GM23248 (cell line): Measurements from ENCODE around the gene WBP4. TPM values are rescaled to one million over a fixed set of nuclear protein-coding genes. Genes with fewer than 3 reads are reported as not detected.
"Not testable (repeated sequence)": the region's sequence is repeated elsewhere in the genome, so short reads cannot be mapped to it uniquely, and the experiment has no call there.

Experiments used
- DNase-seq: peaks from one replicate; pipeline ENCODE4 v3.0.0-alpha.2; 2015
- H2AFZ ChIP-seq: fragments of 200-600 bp; sonication (generic); 2 replicates; pipeline ENCODE4 v1.6.1; 2016; ENCODE audit warnings: antibody characterized with exemption
- H3F3A ChIP-seq: fragments of 200-600 bp; sonication (generic); 2 replicates; pipeline ENCODE4 v1.6.1; 2016; ENCODE audit warnings: mild to moderate bottlenecking, antibody characterized with exemption, mixed run types; ENCODE audit not compliant: insufficient read depth
- H3K27ac ChIP-seq: fragments of 200-600 bp; sonication (generic); 2 replicates; pipeline ENCODE4 v1.5.1; 2016; ENCODE audit warnings: mild to moderate bottlenecking
- H3K27me3 ChIP-seq: fragments of 200-600 bp; sonication (generic); replicated peaks from 2 replicates; pipeline ENCODE4 v1.6.1; 2016; ENCODE audit warnings: mild to moderate bottlenecking; ENCODE audit not compliant: insufficient read depth
- H3K36me3 ChIP-seq: fragments of 200-600 bp; sonication (generic); 2 replicates; pipeline ENCODE4 v1.6.1; 2016; ENCODE audit warnings: low read depth, mild to moderate bottlenecking
- H3K4me1 ChIP-seq: fragments of 200-600 bp; sonication (generic); 2 replicates; pipeline ENCODE4 v1.6.1; 2016; ENCODE audit warnings: mild to moderate bottlenecking; ENCODE audit not compliant: insufficient read depth
- H3K4me2 ChIP-seq: fragments of 200-600 bp; sonication (generic); one replicate; pipeline ENCODE4 v1.6.1; 2016; ENCODE audit warnings: mild to moderate bottlenecking; ENCODE audit not compliant: unreplicated experiment
- H3K4me3 ChIP-seq: fragments of 200-600 bp; sonication (generic); 2 replicates; pipeline ENCODE4 v1.5.1; 2016; ENCODE audit warnings: mild to moderate bottlenecking
- H3K79me2 ChIP-seq: fragments of 200-600 bp; sonication (generic); 2 replicates; pipeline ENCODE4 v1.6.1; 2016; ENCODE audit warnings: mild to moderate bottlenecking; ENCODE audit not compliant: insufficient read depth
- H3K9ac ChIP-seq: fragments of 200-600 bp; sonication (generic); 2 replicates; pipeline ENCODE4 v1.6.1; 2016; ENCODE audit warnings: mild to moderate bottlenecking
- H3K9me2 ChIP-seq: fragments of 200-600 bp; sonication (generic); 2 replicates; pipeline ENCODE4 v1.6.1; 2016; ENCODE audit warnings: mixed run types, mild to moderate bottlenecking, moderate library complexity; ENCODE audit not compliant: insufficient read depth
- H3K9me3 ChIP-seq: fragments of 200-600 bp; sonication (generic); one replicate; pipeline ENCODE4 v1.6.1; 2017; ENCODE audit warnings: low read depth
- H4K20me1 ChIP-seq: fragments of 200-600 bp; sonication (generic); 2 replicates; pipeline ENCODE4 v1.6.0; 2016; ENCODE audit not compliant: insufficient read depth
- EZH2 ChIP-seq: fragments of 200-600 bp; sonication (generic); IDR thresholded peaks from 2 replicates; pipeline ENCODE4 v1.6.1; 2018; ENCODE audit warnings: antibody characterized with exemption, mild to moderate bottlenecking; ENCODE audit not compliant: insufficient read depth, poor library complexity, severe bottlenecking
- EZH2phosphoT487 ChIP-seq: fragments of 200-600 bp; sonication (generic); IDR thresholded peaks from 2 replicates; pipeline ENCODE4 v1.6.1; 2018; ENCODE audit warnings: antibody characterized with exemption, moderate library complexity, mild to moderate bottlenecking, low read depth; ENCODE audit not compliant: insufficient read depth
- WGBS, 2 experiments: methylation state at CpG; one replicate each; pipeline ENCODE4 v1.1.6; 2015 to 2017; ENCODE audit warnings: low lambda C conversion rate in 2 of 2, low coverage in 1 of 2; ENCODE audit errors: missing lambda C conversion rate in 2 of 2; 5-methylcytosine and 5-hydroxymethylcytosine counted together
- in situ Hi-C: fragments of 300-500 bp; cut with MboI; formaldehyde crosslinking; loops from 2 replicates; pipeline ENCODE4 v1.15.0; 2020
- polyA plus RNA-seq: library from polyadenylated mRNA; unstranded; fragments of >200 nt; fragmentation: Nextera tagmentation; extraction: Ambion mirVana; gene quantifications from 2 replicates; pipeline ENCODE4 v1.2.1, GENCODE V29; 2016
- total RNA-seq: library from RNA; depleted of rRNA; stranded (reverse); fragments of >200 nt; shearing (Covaris generic); gene quantifications from 2 replicates; pipeline ENCODE4 v1.2.3, GENCODE V29; 2014

Gene WBP4
- total and polyA plus RNA-seq, 2 experiments from 2014 or later: 11.8 to 14.0 TPM

DNA sequence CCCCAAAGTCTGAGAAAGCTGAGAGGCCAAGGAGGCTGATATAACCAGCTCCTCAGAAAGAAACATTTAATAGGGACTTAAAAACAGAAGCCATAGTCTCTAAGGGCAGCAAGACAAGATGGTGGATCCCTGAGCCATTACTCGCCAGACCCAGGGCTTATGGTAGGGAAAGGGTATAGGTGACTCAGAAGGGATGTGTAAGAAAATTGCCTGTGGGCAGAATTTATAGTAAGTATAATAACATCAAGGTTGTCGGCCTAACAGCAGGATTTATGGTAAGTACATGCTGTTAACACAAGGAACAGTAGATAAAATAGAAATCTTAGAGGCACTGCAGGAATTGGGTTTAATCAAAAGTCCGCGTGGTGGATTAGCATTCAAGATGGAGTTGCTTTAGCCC lies 56.6 kb downstream of the WBP4 start:
- no peak overlapping the region for H3K9ac ChIP-seq
- no peak for DNase-seq
- H3K27me3 ChIP-seq: no peaks in the 10 kb centered on the region

DNA sequence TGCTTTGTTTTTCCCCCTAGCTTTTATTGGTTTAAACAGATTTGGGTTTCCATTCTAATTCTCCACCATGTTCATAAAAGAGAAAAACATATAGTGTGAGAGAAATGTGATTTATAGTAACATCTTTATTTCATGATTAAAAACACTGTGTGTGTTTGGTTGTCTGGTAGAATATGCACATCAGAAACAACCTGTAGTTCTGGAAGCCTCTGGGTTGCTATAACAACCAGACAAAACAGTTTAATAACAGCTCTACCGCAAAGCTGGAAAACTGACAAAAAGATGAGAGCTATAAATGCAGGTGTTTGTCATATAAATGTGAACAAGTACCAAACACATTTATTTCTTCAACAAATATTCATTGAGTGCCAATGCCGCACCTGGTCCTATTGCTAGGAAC lies 61.5 kb downstream of the WBP4 start:
- 35 to 37% methylated on average over 2 of the region's 2 CpGs for WGBS, 2 experiments
- DNase-seq: no peak
- H3K9me2 ChIP-seq: no peaks in the 10 kb centered on the region
- H3K27ac ChIP-seq: no peak overlapping the region
- no peak for TF ChIP-seq EZH2phosphoT487
- H3K27me3 ChIP-seq: no peaks in the 10 kb centered on the region
- in situ Hi-C loops: loop anchor here (10.0 kb wide), 1 partner anchor 62 kb away; no protein-coding TSS in a partner anchor
- H3K36me3 ChIP-seq: no peaks in the 10 kb centered on the region
- peaks cover 4% of the 10 kb centered on the region for H3K79me2 ChIP-seq
- H3K4me3 ChIP-seq: no peak overlapping the region
- H3K9ac ChIP-seq: no peak overlapping the region
- no peaks in the 10 kb centered on the region for H3K4me1 ChIP-seq
- H4K20me1 ChIP-seq: no peaks in the 10 kb centered on the region; the same call in 1 of the 2 replicates
- H2AFZ ChIP-seq: no peak overlapping the region
- no peaks in the 10 kb centered on the region for H3F3A ChIP-seq
- no peak overlapping the region for H3K4me2 ChIP-seq
- H3K9me3 ChIP-seq: no peaks in the 10 kb centered on the region

More for the DNA sequence above, 56.6 kb downstream of the WBP4 start:
- H3K4me3 ChIP-seq: no peak overlapping the region
- no peak overlapping the region for H3K4me2 ChIP-seq
- 73 to 77% methylated on average over 4 of the region's 4 CpGs for WGBS, 2 experiments
- H3K9me2 ChIP-seq: no peaks in the 10 kb centered on the region
- H3K79me2 ChIP-seq: no peaks in the 10 kb centered on the region
- H3K4me1 ChIP-seq: no peaks in the 10 kb centered on the region
- no peak overlapping the region for H3K27ac ChIP-seq
- no peaks in the 10 kb centered on the region for H3K36me3 ChIP-seq
- no peaks in the 10 kb centered on the region for H3K9me3 ChIP-seq
- no peaks in the 10 kb centered on the region for H4K20me1 ChIP-seq
- in situ Hi-C loops: no loop called here
- H2AFZ ChIP-seq: no peak overlapping the region
- TF ChIP-seq EZH2phosphoT487 (no peak), EZH2 (no peak)
- no peaks in the 10 kb centered on the region for H3F3A ChIP-seq

DNA sequence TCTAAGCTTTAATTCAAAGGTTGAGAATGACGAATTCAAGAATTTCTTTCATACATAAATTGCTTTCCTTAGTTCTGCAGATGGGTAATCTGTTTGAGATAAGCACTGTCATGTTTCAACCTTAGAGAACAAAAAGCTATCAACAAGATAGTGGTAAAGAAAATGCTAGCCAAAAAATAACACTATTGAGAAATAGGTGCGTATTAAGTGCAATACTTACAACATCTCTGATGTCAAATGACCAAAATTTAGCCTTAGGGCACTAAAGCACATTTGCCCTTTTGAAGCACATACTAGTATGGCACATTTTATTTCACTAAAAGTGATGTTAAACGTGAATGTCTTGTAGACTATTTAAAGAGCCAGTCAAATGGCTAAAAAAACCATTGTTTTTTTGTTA lies 66.4 kb downstream of the WBP4 start:
- no peaks in the 10 kb centered on the region for H3K9me2 ChIP-seq
- H3F3A ChIP-seq: no peaks in the 10 kb centered on the region
- no peaks in the 10 kb centered on the region for H3K27me3 ChIP-seq
- DNase-seq: no peak
- H2AFZ ChIP-seq: no peak overlapping the region
- no peak overlapping the region for H3K4me2 ChIP-seq
- H3K79me2 ChIP-seq: peaks cover 46% of the 10 kb centered on the region
- H3K9ac ChIP-seq: no peak overlapping the region
- WGBS, 2 experiments: 69 to 70% methylated on average over 3 of the region's 3 CpGs
- no peaks in the 10 kb centered on the region for H3K36me3 ChIP-seq
- in situ Hi-C loops: loop anchor here (10.0 kb wide), 1 partner anchor 57 kb away; no protein-coding TSS in a partner anchor
- H3K4me1 ChIP-seq: peaks cover 34% of the 10 kb centered on the region
- no peak for TF ChIP-seq EZH2phosphoT487
- no peak for TF ChIP-seq EZH2
- H3K9me3 ChIP-seq: no peaks in the 10 kb centered on the region
- H3K27ac ChIP-seq: no peak overlapping the region
- H3K4me3 ChIP-seq: no peak overlapping the region
- no peaks in the 10 kb centered on the region; the same call in 1 of the 2 replicates for H4K20me1 ChIP-seq

DNA sequence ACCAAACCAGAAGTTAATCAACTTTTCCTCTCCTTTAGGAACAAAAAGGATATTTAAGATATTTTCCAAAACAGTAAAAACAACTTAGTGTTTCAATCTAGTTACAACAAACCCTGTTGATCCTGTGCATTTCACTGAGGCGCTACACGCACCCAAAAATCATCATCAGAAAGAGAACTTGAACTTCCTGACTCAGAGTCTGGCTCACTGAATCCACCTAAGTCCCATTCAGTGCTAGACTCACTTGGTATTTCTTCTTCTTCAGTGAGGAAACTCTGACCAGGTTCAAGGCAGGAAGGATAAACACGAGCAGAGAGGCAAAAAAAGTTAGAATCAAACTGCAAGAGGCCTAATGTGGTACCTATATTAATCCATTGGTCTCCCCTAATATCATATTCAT lies 69.0 kb downstream of the WBP4 start:
- Histone ChIP-seq H3K4me3 (peak overlapping the region; percentile 57), H3K9me3 (no peaks in the 10 kb centered on the region), H3K36me3 (no peaks in the 10 kb centered on the region), H2AFZ (peak overlapping the region; percentile 28; the same call in 1 of the 2 replicates), H3F3A (no peaks in the 10 kb centered on the region), H3K9ac (peak overlapping the region; percentile 35; the same call in 1 of the 2 replicates), H3K27me3 (no peaks in the 10 kb centered on the region), H3K4me2 (peak overlapping the region; percentile 48), H3K27ac (no peak overlapping the region), H3K4me1 (peaks cover 34% of the 10 kb centered on the region), H3K9me2 (no peaks in the 10 kb centered on the region), H4K20me1 (no peaks in the 10 kb centered on the region; the same call in 1 of the 2 replicates), H3K79me2 (peaks cover 54% of the 10 kb centered on the region)
- in situ Hi-C loops: no loop called here
- 54 to 58% methylated on average over 3 of the region's 3 CpGs for WGBS, 2 experiments
- peak; percentile 58 for DNase-seq
- no peak for TF ChIP-seq EZH2
- TF ChIP-seq EZH2phosphoT487: no peak

DNA sequence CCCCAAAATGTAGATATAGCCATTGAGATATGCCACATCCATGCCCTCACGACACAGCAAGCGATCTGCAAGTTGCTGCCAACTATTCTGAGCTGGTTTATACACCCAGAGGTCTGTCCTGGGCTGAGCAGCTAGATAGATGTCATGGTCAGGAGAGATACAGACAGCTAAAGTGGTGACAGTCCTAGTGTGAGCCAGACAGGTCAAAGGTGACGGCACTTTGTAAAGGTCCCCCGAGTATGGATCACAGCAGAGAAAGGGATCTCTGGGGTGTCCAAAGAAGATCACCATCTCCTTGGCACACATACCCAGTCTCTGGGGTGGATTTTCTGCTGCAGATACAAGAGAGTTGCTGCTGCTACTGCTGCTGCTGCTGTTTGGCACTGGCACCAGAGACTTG lies 69.9 kb downstream of the WBP4 start:
- peaks cover 34% of the 10 kb centered on the region for H3K4me1 ChIP-seq
- H4K20me1 ChIP-seq, H3K9me2 ChIP-seq, H3K27ac ChIP-seq, in situ Hi-C loops, H3K27me3 ChIP-seq, H3K9me3 ChIP-seq, DNase-seq, H3K9ac ChIP-seq, H2AFZ ChIP-seq, H3K36me3 ChIP-seq, H3F3A ChIP-seq: not testable (repeated sequence)
- peaks cover 54% of the 10 kb centered on the region for H3K79me2 ChIP-seq
- peak overlapping the region; percentile 57 for H3K4me3 ChIP-seq
- WGBS, 2 experiments: 97 to 98% methylated on average over 4 of the region's 4 CpGs
- peak overlapping the region; percentile 48 for H3K4me2 ChIP-seq

DNA sequence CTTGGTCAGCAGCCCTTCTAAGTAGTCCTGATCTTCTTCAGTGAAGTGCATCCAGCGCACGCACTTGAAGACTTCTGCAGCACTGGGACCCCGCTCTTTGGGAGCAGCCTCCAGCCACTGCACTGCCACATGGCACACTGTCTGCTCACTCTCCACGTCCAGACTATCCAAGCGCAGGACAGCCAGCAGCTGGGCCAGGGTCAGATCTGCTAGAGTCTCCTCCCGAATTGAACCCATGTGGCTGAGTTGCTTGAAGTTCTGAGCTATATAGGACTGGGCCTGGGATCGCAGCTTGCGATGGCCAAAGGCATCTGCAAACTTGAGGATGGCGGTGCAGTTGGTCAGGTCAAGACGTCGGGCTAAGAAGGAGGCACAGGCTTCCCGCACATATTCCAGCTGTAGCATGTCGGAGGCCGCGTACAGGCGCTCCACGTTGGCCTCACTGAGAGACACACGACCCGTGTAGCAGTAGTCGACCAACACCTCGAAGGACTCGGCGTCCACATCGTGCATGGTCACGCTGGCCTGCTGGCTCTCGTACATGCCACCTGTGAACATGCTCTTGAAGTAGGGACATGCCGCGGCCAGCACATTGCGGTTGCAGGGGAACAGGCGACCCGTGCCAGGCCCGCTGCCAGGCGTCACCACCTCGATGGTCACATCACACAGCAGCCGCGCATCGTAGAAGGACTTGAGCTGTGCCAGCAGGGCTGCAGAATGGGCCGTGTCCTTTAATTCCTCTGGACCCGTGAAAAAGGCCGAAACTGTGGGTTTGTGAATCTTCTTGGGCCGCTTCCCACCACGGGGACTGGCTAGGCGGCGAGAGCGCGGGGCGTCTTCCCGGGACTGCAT lies 70.6 kb downstream of the WBP4 start:
- H3K9me3 ChIP-seq, H3F3A ChIP-seq, H3K36me3 ChIP-seq, in situ Hi-C loops, DNase-seq, H3K9me2 ChIP-seq, H3K27me3 ChIP-seq, H4K20me1 ChIP-seq: not testable (repeated sequence)
- peaks cover 34% of the 10 kb centered on the region for H3K4me1 ChIP-seq
- peak overlapping the region; percentile 80 for H3K27ac ChIP-seq
- H2AFZ ChIP-seq: peak overlapping the region; percentile 94
- peaks cover 54% of the 10 kb centered on the region for H3K79me2 ChIP-seq
- 12 to 13% methylated on average over 47 of the region's 48 CpGs for WGBS, 2 experiments
- peak overlapping the region; percentile 96 for H3K9ac ChIP-seq
- H3K4me3 ChIP-seq: peak overlapping the region; percentile 97
- peak overlapping the region; percentile 89 for H3K4me2 ChIP-seq
